DMS 273 treated with DMSO at 0.1 percent for 48 hours (cell line): ENCODE measurements around the gene RTN4RL1.

Experiments used
- DNase-seq: peaks from one replicate; lab custom pipeline; 2025; lab: John Stamatoyannopoulos, UW

The RTN4RL1 gene

DNA sequence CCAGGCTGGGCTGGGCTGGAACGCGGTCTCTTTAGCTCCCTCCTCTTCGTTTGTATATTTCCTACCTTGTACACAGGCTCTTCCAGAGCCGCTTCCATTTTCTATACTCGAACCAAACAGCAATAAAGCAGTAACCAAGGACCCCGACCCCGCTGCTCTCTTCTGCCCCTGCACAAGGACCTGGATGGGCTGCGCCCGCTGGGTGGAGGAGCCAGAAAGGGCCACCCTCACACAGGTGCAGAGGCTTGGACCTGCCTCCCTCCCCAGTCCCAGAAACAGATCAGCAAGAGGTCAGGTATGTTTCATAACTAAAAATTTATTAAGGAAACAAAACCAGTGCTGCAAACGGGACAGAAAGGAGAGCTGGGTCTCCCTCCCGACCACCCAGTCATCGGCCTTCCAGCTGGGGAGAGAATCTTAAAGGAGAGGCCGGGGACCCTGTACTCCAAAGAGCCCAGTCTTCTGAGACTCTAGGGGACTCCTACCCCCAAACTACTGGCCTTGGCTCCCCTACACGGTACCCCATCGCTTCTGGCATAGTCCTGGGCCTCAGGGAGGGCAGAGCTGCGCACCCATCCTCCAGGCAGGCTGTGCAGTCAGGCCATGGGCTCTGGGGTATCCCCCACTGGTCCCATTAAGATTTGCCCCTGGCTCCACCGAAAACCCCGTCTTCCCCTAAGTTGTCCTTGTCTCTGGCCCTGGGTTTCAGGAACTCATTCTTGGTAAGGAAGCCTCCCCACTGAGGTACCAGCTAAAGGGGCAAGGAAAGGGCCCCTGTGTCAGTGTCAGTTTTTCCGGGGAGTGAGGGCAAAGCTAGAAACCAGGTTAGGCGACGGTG is 34.6 kb upstream of the RTN4RL1 start:
- DNase-seq: no peak

DNA sequence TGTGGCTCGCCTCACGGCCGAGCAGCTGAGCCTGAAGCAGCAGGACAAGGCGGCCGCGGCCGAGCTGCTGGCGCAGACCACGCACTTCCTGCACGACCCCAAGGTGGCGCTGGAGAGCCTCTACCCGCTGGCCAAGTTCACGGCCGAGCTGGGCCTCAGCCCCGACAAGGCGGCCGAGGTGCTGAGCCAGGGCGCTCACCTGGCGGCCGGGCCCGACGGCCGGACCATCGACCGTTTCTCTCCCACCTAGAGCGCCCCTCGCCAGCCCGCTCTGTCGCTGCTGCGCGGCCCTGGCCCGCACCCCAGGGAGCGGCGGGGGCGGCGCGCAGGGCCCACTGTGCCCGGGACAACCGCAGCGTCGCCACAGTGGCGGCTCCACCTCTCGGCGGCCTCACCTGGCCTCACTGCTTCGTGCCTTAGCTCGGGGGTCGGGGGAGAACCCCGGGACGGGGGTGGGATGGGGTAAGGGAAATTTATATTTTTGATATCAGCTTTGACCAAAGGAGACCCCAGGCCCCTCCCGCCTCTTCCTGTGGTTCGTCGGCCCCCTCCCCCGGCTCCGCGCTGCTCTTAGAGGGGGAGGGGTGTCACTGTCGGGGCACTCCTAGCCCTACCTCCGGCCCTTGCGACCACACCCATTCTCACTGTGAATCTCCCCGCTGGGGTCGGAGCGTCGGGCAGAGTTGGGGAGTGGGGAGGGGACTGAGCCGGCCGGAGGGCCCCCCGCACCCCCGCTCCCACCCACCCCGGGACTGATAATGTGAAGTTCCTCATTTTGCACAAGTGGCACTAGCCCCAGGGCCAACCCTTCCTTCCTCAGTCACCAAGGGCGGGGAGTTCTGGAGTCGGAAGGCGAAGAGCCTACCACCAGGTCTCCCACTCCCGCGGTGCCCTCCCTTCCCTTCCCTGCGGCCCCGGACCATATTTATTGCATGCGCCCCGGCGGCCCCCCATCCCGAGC is 33.7 kb upstream of the RTN4RL1 start:
- no peak for DNase-seq

DNA sequence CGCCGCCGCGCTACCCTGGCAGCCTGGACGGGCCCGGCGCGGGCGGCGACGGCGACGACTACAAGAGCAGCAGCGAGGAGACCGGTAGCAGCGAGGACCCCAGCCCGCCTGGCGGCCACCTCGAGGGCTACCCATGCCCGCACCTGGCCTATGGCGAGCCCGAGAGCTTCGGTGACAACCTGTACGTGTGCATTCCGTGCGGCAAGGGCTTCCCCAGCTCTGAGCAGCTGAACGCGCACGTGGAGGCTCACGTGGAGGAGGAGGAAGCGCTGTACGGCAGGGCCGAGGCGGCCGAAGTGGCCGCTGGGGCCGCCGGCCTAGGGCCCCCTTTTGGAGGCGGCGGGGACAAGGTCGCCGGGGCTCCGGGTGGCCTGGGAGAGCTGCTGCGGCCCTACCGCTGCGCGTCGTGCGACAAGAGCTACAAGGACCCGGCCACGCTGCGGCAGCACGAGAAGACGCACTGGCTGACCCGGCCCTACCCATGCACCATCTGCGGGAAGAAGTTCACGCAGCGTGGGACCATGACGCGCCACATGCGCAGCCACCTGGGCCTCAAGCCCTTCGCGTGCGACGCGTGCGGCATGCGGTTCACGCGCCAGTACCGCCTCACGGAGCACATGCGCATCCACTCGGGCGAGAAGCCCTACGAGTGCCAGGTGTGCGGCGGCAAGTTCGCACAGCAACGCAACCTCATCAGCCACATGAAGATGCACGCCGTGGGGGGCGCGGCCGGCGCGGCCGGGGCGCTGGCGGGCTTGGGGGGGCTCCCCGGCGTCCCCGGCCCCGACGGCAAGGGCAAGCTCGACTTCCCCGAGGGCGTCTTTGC is 32.8 kb upstream of the RTN4RL1 start:
- DNase-seq: no peak

DNA sequence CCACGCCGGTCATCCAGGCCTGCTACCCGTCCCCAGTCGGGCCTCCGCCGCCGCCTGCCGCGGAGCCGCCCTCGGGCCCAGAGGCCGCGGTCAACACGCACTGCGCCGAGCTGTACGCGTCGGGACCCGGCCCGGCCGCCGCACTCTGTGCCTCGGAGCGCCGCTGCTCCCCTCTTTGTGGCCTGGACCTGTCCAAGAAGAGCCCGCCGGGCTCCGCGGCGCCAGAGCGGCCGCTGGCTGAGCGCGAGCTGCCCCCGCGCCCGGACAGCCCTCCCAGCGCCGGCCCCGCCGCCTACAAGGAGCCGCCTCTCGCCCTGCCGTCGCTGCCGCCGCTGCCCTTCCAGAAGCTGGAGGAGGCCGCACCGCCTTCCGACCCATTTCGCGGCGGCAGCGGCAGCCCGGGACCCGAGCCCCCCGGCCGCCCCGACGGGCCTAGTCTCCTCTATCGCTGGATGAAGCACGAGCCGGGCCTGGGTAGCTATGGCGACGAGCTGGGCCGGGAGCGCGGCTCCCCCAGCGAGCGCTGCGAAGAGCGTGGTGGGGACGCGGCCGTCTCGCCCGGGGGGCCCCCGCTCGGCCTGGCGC is 32.1 kb upstream of the RTN4RL1 start:
- no peak for DNase-seq

DNA sequence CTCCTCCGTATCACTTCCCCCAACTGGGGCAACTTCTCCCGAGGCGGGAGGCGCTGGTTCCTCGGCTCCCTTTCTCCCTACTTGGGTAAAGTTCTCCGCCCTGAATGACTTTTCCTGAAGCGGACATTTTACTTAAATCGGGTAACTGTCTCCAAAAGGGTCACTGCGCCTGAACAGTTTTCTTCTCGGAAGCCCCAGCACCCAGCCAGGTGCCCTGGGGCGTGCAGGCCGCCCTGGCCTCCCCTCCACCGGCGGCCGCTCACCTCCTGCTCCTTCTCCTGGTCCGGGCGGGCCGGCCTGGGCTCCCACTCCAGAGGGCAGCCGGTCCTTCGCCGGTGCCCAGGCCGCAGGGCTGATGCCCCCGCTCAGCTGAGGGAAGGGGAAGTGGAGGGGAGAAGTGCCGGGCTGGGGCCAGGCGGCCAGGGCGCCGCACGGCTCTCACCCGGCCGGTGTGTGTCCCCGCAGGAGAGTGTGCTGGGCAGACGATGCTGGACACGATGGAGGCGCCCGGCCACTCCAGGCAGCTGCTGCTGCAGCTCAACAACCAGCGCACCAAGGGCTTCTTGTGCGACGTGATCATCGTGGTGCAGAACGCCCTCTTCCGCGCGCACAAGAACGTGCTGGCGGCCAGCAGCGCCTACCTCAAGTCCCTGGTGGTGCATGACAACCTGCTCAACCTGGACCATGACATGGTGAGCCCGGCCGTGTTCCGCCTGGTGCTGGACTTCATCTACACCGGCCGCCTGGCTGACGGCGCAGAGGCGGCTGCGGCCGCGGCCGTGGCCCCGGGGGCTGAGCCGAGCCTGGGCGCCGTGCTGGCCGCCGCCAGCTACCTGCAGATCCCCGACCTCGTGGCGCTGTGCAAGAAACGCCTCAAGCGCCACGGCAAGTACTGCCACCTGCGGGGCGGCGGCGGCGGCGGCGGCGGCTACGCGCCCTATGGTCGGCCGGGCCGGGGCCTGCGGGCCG is 31.4 kb upstream of the RTN4RL1 start:
- no peak for DNase-seq

DNA sequence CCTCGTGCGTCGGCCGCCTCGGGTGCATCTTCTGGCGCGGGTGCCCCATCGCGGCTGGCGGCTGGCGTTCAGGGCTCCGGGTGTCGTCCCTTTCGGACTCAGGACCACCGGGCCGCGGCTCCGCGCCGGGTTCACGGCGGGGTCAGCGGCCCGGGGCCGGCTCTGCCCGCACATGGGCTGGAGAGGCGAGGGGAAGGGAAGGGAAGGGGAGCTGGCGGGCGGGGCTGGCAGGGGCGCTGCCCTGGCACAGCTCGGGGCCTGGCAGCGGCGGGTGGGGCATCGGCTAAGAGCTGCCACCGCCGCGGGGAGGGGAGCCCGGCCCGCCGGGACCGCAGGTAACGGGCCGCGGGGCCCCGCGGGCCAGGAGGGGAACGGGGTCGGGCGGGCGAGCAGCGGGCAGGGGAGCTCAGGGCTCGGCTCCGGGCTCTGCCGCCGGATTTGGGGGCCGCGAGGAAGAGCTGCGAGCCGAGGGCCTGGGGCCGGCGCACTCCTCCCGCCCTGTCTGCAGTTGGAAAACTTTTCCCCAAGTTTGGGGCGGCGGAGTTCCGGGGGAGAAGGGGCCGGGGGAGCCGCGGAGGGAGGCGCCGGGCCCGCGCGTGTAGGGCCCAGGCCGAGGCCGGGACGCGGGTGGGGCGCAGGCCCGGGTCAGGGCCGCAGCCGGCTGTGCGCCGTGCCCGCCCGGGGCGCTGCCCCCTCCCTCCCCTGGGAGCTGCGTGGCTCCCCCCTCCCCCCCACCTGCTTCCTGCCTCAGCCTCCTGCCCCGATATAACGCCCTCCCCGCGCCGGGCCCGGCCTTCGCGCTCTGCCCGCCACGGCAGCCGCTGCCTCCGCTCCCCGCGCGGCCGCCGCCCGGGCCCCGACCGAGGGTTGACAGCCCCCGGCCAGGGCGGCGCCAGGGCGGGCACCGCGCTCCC is 30.4 kb upstream of the RTN4RL1 start:
- DNase-seq: no peak

DNA sequence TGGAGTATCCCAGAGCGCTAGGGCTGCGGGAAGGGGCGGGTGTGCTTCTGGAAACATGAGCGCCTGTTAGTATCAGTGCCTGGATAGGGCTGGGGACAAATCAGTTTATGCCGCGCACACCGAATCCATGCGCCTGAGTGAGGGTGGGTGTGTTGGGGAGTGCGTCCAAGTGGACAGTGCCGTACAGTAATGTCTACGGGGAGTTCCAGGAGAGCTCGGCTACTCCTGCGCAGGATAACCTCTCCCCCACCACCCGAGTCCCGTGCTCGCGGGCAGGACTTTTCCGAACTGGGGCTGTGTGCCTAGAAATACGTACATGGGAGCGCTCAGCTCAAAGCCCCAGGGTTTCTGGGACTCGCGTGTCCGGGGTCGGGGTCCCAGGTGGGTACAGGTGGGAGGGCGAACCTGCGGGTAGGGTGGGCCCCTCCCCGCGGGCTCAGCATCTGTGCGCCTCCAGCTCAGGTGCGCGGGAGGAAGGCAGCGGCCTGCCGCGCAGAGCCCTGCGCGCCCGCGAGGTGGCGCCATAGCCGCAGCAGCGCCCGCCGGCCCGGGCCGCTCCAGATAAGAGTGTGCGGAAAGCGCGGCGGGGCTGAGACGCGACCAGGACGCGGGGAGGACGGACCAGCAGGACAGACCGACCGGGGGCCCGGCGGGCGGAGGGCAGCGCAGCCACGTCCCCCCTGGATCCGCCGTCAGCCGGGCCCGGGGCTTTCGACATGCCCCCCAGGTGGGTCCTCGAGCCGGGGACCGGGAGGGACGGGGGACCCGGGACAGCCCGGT is 29.6 kb upstream of the RTN4RL1 start, which contains the start of gene HIC1:
Gene HIC1, plus strand, starts transcription at position 592 of the 780 bp plus-strand sequence. CDS start 1,588 bp downstream, outside the sequence.
- DNase-seq: peak; percentile 42

DNA sequence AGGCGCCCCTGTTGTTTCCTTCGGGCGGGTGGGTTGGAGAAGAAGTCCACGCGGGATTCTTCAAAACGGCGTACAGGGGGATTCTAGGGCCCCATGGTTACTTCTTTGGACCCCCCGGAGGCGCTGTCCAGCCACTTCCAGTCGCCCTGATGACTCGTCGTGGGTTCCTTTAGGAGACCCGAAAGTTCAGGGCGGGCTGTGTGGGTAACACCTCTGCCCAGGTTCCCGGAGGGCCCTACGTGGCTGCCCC is 29.1 kb upstream of the RTN4RL1 start:
- no peak for DNase-seq

DNA sequence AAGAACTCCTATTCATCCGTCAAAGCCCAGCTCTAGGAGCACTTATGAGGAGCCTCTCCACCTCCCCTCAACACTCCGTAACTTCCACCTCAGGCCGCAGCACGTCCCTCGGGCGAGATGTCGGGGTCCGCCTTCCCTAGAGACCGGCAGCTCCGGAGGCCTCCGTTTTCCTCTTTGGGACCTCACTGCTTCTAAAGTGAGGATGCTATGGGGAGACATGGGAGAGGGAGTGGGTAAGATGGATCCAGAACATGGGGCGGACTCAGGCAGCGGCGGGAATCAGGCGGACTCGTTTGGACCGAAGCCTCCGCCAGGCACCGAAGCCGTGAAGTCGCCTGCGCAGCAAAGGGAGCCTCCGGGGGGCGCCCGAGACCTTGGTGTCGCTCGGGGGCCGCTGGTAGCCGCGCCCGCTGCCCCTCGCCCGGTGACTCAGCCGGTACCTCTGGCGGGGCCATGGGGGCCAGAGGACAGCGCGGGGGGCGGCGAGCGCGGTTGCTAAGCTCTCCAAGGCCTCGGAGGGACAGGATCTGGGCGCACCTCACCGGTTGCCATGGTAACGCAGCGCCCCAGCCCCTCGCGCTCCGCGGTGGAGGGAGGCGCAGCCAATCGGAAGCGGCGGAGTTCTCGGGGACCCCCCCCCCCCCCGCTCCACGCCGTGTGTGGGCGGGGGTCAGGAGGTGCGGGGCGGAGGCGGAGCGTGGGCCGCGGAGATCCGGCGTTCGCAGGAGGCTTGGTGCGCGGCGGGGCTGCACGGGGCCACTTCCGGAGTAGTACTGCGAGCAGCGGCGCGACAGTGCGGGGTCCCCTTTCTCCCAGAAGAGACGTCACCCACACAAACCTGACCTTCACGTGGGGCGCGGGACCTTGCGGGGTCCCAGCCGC is 28.5 kb upstream of the RTN4RL1 start:
- no peak for DNase-seq

DNA sequence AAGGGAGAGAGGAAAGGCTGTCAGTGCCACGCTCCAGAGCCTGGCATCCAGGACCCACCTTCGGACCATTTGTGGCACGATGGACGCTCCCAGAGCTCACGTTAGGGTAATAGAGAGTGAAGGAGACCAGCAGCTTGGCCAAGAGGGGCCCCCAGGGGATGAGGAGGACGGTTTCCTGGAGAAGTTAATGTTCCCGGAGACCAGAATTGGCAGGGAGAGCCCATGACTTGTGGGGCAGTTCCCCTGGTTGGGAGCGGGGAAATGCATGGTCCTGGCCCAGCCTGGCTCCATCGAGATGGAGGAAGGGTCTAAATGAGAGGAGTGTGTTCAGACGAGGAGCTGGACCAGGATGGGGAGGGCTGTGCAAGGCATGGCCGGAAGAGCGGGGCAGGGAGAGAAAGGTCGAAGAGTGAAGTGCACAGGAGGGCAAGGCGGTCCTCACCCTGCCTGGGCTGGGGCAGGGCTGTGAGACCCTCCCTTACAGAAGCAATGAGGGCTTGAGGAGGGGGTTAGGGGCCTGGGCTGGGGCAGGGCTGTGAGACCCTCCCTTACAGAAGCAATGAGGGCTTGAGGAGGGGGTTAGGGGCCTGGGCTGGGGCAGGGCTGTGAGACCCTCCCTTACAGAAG is 26.9 kb upstream of the RTN4RL1 start:
- no peak for DNase-seq

DNA sequence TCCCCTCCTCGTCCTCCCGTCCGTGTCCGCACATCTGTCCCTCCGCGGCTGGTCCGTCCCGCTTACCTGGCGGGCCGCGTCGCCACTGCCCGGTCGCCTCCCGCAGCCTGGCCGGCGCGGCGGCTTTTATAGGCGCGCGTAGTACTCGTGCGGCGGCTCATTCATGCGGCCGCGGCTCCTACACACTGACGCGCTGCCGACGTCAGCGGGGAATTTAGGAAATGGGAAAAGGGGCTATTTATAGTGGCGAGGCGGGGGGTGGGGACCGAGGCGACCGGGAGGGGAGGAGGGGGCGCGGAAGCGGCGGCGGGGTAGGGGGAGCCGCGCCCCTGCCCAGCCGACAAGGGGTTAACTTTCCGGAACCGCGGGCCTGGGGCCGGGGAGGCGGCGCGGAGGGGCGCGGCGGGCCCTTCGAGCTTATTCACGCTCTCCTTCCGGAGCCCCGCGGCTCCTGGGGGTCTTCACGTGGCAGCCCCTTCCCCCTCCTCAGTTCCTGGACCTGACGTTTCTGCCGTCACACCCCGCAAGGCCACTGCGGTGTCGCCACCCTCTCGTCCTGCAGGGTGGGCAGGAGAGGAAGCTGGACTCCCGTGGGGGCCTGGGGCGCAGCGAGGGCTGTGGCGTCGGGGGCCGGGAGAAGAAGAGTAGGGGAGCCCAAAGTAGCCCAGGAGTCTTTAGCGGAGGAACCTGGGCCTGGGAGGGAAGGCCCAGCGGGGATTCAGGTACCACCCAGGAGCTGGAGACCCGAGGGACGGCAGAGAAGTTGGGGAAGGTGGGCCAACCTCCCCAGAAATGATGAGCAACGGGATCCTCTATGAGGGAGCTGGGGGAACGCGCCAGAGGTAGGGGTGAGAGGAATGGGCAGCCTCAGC is 26.2 kb upstream of the RTN4RL1 start:
- DNase-seq: no peak

DNA sequence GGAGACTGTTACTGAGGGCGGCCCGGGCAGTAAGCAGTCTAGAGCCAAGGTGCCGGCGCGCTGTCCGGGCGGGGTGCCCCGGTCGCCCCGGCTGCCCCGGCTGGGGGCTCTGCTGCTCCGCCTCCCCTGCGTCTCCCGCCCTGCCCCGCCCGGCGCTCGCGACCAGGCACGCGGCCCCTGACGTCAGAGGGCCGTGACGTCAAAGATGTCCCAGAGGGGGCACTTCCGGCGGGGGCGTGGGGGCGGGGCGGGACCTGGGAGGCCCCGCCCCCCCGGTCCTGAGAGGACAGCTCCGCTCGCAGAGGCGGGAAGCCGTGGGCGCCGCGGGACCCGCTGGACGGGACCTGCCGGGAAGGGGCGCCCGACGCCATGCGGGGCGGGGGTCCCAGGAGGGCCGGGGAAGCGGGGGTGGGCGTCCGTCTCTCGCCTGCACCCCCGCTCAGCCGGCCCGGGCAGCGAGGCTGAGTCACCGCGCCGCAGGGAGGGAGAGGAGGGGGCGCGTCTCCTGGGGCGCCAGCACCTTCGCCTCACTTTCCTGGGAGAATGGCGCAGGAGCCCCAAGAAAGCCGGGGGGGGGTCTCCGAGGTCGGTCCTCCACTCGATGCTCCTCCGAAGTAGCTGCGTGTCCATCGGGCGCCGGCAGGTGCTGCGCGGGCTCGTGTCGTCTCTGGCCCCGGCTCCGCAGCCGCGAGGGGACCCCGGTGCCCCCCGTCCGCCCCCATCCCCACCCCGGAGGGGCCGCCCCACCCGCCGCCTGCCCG is 25.3 kb upstream of the RTN4RL1 start:
- no peak for DNase-seq

DNA sequence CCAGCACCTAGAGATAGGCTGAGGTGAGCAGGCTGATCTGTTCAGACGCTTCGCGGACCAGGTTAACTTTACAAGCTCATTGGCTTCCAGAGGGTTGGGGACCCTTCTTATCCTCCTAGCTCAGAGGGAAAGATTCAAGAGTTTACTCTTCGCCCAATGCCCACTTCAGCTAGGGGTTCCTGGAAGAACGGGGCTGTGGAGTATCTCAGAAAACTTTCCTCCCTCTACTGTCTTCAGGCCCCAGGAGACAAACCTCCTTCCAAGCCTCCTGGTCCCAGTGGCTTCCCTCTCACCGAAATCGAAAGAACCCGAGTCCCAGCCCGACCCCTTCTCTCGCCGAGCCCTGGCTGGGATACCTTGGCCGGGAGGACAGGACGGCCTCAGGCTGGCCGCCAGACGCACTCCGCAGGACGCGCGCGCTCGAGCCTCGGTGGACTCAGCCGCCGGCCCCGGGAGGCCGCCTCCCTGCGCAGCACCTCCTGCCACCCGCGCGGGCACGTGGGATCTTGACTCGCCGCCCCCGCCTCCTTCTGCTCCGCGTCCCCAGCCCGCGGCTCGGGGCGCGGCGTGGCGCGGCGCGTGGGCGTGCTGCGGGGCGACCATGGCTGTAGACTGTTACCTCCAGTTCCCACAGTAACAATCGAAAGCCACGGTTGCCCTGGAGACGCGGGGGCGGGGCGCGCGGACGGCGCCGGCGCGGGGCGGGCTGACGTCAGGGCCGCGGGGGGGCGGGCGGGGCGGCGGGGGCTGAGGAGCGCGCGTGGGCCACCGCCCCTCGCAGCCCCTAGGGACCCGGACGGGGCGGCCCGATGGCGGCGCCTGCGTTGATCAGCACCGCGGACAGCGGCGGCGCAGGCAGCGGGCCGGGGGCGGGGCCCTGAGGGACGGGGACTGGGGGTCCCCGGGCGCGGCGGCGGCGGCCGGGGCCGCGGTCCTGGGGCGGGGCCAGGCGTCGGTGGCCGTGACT is 24.5 kb upstream of the RTN4RL1 start:
- no peak for DNase-seq

DNA sequence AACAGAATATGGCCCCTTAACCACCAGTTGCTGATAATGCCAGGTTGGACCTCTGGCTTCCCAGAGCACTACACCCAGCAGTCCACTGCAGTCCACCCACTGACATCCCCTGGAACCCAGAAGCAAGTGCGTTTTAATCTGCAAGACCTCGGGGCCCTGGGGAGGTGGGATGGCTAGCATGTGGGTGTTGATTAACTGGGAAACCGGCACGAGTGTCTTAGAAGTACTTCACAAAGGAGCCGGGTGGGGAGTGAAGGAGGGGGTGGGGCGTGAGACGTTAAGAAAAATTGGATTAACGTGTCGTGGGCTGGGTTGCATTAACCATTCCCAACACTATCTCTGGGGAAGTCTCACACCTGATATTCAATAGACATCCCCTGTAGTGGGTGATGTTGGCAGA is 23.7 kb upstream of the RTN4RL1 start:
- no peak for DNase-seq
